GM19240 (cell line): Measurements from ENCODE around the gene BABAM1.
A peak's percentile ranks its signal among the peaks of the same experiment; 100 is the strongest.

ENCODE experiments used
- DNase-seq: peaks from one replicate; pipeline ENCODE4 v3.0.0; 2011; ENCODE audit warnings: low spot score; ENCODE audit not compliant: insufficient read length

Gene BABAM1

DNA sequence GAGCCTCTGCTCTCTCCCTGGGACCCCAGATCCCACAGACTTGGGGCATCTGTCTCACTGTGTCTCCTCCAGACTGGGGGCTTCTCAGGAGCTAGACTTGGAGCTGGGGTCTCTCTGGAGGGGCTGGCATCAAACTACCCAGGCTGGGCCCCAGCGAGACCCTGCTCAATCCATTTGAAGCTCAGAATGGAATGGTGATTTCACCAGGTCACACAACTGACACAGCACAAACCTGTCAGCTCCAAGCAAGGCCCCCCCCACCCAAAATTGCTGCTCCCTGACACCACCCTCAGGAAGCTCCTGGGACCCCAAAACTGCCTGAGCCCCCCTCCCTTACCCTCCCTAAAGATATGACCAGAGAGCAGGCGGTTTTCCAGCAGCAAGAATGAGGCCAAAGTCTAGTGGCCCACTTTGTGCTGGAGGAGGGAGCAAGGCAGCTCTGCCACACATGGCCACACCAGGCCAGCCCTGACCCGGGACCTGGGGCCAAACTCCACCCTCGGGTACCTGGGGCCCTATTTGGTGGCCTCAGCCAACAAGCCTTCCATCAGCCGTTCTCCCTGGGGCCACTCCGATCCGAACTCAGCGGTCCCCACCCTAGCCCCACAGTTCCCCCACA is 23.9 kb upstream of the BABAM1 start:
- DNase-seq = no peak

DNA sequence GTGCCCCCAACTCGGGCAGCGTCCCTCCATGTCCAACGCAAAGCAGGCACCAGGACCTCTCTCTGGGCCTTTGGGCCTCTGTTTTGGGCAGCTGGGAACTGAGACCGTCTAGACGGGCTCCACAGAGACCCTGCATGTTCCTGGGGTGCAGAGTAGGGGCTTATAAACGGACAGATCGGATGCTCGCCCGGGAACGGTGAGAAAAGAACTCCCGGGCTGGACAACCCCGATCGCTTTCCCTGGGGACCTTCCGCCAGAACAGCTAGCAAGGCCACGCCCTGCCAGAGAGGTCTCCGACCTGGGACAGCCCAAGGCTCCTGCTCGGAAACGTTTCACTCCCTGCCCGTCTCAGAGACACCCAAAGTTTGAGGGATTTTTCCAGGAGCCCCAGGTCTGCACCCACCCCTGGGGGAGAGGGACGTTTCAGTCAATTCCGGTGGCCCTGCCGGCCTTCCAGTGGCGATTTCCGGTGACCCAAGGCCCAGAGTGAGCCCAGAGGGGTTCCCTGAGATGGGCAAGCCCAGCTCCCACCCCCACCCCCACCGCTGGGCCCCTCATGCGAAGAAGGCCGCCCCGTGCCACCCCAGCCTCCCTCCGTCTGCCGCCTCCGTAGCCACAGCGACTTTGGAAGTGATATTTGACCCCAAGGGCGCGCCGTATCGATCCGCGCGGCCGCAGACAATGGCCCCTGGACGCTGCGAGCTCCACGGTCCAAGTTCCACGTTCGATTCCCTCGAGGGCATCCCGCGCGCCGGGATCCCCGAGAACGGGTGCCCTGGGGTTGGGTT is 23.2 kb upstream of the BABAM1 start:
- no peak for DNase-seq

DNA sequence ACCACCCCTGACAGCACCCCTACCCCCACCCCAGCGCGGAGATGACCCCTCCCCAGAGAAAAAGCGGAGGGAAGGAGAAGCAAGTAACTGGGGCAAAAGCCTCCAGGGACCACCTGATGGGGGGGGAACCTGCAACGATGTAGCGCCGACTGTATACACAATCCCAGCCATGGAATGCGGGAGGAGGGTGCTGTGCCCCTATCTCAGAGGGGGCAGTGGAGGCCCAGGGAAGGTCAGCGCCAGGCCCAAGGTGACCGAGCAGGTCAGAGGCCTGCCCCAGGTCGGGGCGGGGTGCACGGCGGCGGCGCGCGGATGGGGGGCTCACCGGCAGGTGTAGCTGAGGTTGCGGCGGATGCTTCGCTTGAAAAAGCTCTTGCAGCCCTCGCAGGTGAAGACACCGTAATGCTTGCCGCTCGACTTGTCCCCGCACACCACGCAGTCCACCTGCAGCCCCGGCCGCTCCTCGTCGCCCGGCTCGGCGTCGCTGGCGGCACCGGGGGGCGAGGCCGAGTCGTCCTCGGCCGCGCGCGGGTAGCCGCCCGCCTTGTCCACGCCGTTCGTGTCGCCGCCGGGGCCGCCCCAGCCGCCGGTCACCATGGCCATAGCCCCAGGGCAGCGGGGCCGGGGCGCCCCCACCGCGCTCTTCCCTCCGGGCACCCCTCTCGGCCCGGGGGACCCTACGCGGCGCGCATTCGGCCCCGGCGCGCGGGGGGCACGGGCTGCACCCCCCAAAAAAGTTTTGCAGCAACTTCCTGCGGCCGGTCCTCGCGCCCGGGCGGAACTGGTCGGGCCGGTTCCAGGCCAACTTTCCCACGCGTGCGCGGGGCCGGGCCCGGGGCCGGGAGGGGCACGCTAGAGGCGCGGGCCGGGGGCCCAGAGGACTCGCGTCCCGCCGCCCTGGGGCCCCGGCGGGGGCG is 22.4 kb upstream of the BABAM1 start:
- no peak for DNase-seq

DNA sequence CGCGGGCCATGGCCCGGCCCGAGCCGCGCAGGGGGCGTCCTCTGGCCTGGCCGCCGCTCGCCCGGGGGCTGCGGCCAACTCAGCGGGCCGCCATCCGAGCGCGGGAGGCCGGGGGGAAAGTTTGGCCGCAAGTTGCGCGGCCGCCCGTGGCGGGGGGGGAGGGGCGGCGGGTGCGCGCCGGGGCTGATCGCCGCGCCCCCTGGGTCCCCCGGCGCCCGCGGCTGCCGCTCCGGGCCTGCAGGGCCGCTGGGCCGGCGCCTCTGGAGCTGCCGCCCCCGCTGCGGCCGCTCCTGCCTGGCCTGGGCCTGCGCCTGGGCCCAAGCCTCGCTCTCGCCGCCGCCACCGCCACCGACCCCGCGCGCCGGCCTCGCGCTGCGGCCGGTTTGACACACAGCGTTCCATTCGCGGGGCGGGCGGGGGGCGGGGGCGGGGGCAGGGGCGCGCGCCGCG is 21.7 kb upstream of the BABAM1 start, which contains the start of gene NR2F6:
TSS of gene NR2F6 (minus strand) at position 385 of the 450 bp plus-strand sequence. CDS start 699 bp downstream, outside the sequence.
- DNase-seq = no peak

DNA sequence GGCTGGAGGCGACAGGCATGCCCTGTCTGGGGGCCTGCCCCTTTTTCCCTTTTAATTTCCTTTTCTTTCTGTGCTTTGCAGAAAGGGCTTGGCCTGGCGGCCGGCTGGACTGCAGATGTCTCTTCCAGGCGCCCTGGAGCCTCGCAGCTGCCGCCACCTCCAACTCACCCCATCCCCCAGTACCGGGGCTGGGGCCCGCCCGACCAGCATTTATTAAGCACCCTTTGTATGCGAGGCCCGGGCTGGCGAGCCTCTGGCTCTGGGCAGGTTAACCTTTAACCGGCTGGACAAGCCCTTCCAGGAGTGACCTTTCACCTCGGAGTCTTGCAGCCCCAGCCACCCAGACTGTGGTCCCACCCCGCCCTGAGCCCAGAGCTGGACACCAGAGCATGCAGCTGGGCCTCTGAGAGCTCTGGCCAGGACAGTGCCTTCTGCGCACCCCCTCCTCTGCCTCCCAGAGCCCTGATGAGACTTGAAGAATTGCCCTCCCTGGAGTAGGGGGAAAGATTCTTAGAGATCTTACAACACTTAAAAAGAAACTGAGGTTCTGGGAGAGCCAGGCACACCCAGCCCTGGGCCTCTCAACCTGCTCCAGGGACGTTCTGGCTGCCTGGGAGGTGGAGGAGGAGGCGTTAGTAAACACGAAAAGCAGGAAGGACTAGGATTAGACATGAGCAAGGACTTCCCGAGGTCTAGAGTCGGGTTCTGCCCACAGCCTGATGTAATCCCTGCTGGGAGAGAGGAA is 20.4 kb upstream of the BABAM1 start:
- no peak for DNase-seq

DNA sequence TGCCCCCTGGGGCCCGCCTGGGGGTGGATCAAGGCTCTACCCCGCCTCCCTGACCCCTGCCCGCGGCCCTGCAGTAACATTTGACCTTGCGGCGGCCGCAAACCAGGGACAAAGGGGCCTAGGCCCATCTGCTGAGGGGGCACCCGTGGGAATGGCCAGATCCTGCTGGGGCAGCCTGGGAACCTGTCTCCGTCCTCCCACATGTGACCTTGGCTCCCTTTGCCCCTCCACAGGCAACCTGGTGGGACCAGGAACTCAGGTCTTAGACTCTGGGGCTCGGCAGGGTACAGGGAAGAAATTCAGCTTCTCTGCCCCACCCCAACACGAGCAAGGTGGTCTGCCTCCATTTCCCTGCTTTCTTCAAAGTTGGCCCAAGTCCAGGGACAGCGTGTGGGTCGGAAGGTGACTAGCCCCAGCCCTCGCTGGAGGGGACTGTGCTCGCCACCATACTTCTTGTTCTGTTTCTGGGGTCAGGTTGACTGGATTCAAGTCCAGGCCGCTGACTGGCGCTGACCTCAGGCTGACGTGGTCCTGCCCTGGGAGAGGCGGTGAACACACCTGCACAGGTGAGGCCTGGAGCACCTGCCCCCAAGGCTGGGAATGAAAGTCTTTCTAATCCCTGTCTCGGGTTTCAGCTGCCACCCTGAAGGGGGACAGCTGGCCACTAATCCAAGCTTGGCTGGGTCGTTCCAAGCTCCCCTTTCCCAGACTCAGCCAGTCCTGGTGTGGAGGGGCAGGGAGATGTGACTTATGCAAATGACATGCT is 19.0 kb upstream of the BABAM1 start:
- DNase-seq = no peak

DNA sequence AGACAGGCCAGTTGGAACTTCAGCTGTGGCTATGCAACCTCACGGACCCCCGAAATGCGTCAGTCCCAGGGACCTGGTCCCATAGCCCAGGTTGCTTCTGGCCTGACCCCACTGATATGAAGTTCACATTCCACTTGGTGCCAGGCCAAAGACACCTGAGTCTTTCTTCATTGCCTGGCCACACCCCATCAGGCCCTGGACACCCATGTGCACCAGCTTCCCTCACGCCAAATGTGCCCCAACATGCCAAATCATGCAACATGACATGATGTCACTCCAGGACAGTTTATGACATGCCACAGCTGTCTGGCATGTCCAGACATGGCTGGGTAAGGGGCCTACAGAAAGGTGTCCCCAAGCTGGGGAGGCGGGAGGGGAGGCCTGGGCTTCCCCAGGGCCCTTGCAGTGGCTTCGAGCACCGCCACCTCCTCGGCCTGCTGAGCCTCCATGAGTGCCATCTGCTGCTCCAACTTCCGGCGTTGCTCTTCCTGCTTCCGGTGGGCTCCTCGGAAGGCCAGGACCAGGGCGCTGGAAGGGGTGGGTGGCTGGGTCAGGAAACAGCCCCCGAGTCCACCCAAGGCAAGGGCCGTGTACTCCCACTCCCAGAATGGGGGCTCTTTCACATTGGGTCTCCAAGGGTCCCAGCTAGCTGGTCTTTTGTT is 17.2 kb upstream of the BABAM1 start:
- DNase-seq = no peak

DNA sequence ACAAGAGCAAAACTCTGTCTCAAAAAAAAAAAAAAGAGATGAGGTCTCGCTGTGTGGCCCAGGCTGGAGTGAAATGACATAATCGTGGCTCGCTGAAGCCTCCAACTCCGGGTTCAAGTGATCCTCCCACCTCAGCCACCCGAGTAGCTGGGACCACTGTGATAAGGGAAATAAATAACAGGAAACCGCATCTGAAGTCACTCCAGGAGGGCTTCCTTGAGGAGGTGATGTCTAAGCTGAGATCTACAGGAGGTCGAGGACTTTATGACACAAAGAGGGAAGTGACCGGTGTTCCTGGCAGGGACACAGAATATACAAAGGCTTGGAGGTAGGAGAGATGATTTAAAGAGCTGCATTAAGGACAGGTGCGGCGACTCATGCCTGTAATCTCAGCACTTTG is 12.6 kb upstream of the BABAM1 start:
- DNase-seq = no peak

DNA sequence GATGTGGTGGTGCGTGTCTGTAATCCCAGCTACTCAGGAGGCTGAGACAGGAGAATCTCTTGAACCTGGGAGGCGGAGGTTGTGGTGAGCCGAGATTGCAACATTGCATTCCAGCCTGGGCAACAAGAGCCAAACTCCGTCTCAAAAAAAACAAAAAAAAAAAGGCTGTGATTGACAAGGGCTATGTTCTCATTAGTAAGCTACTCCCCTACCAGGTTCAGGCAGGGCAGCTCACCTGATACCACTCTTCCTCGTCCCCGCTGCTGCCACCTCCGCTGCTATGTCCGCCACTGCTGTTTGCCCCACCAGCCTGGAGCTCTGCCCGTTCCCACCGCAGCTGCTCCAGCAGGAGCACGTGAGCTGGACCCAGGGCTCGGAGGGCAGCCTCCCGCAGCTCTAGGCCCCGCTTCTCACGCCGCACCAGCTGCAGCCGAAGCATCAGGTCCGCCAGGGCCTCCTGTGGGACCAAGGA is 12.1 kb upstream of the BABAM1 start:
- no peak for DNase-seq

DNA sequence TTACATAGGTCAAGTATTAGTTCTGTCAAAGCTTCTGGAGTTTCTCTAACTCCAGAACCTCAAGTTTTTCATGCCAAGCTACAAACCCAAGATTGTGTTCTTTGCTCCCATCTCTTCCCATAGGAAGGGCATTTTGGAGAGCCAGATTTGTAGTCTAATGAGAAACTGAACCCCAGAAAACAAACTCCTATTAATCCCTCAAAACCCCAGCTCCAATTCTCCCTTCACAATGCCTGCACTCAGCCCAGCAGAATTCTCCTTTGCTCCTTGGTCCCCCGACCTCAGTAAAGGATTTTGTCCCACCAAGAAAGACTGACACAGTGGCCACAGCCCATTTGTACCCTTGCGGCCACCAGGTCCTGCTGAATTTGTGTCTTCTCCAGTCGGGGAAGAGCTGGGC is 11.1 kb upstream of the BABAM1 start:
- DNase-seq = no peak

DNA sequence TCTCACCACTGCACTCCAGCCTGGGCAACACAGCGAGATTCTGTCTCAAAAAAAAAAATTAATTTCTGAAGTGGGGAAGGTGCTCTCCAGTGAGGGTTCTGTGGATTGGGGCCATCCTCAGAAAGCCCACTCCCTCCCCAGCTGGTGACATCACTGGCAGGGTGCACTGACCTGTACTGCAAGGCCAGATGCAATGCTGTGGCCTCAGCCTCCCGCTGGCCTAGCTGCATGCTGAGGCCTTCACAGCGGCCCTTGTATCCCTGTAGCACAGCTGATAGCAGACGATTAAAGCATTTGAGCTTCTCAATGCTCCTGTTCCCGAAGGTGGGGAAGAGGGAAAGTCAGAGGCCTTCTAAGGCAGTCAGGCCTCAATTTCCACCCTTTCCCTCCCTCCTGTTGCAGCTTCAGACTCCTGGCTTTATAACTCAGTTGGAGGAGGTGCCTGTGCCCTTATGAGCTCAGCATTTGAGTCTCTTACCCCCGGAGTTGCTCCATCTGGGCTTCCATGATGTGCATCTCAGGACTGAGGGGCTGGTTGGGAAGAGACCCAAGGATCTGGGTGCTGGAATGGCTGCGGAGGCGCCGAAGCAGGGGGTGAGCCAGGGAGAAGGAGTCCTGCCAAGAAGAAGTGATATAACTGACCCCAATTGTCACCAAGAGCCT is 8.0 kb upstream of the BABAM1 start:
- no peak for DNase-seq

DNA sequence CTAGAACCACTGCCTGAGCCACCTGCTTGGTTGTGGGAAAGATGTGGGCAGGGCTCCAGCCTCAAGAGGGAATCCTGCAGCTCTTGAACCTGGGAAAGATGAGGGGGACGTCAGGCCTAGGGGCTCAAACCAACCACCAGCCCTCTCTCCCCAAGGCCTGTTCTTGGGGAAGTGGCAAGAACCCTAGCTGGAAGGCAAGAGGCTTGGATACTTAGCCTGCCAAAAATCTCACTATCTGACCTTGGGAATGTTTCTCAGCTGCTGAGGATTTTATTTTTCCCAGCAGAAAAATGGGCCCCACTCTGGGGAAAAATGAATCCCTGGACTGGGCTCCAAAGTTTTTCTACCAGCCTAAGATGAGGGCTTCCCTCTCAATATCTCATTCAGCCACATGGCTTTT is 7.3 kb upstream of the BABAM1 start:
- DNase-seq = no peak

DNA sequence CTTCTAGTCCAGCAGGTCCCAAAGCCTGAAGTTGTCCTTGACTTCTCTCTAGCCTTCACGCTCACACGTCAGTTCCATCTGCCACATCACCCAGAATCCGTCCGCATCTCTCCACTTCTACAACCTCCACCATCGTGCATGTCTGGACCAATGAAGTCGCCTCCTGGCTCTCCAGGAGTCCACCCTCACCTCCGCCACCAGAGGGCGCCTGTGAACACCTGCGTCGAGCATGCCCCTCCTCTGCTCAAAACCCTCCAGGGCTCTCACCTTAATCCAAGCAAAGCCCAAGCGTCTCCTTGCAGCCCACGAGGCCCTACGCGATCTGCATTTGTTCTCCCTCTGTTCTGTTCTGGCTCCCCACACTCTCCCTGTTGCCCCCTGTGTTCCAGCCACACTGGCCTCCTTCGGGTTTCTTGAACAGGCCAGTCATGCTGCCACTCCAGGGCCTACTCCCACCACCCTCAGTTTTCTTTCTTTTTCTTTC is 6.4 kb upstream of the BABAM1 start:
- DNase-seq = peak; percentile 97

DNA sequence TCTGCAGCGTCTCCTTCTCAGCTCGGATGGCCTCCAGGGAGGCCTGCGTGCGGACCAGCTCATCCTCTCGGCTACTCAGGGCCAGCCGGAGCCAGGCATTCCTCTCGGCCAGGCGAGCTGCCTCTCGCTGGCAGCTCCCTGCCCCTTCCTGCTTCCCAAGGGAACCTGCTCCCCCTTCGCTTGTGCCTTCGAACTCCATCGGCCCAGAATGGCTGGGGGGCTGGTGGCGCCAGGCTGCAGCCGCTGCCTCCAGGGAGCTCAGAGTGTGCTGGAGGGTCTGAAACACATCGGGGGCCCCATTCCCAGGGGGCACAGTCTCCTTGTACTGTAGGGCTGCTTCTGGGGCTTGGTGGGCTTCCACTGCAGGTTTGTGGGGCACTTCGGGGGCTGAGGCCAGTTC is 4.7 kb upstream of the BABAM1 start:
- no peak for DNase-seq

DNA sequence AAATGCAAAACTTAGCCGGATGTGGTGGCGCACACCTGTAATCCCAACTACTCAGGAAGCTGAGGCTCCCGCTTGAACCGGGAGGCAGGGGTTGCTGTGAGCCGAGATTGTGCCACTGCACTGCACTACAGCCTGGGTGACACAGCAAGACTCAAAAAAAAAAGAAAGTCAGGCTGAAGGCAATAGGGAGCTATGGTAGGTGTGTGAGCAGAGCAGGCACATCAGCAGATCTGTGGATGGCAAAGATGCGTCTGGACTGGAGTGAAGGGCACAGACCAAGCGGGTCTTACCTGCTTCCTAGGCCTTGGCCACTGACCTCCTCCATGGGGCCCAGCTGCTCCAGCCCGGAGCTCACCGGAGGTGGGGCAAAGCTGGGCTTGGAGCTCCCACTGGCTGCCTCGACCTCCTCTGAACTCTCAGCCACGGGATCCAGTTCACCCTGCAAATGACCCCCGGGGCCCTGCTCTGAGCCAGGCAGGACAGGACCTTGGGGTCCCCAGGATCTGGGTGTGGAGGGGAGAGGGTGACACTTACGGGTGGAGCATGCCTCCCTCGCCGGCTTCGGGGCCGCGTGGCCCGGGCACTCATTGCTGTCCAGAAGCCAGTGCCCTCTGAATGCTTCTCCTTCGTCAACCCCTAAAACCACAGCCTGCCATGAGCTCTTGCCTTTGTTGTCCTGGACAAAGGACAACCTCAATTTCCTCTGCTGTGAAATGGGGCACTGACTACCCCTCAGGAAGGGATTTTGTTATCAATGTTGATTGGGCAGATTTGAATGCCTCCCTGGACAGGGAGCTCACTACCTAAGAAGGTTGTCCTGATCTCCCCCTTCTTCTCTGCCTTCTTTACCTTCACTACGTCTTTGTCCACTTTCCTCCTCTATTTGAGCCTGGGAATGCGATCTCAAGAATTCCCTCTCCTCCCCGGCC is 3.3 kb upstream of the BABAM1 start:
- DNase-seq = no peak

DNA sequence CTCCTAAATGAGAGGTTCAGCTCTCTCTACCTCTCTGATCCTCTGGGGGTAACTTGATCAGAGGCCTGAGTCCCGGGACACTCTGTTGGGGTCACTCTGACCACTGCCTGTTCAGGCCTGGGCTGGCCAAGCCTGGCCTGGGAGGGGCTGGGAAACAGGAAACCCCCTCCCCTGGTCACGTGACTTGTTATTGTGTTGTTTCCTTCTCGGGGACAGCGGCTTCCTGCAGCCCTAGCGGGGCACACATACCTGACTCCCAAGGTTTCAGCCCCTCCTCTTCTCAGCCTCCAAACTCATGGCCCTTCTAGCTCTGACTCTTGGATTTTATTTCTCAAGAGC is 2.6 kb upstream of the BABAM1 start, which contains the start of gene USHBP1:
TSS of gene USHBP1 (minus strand) at position 105 of the 339 bp plus-strand sequence. CDS start 446 bp downstream, outside the sequence.
- no peak for DNase-seq

DNA sequence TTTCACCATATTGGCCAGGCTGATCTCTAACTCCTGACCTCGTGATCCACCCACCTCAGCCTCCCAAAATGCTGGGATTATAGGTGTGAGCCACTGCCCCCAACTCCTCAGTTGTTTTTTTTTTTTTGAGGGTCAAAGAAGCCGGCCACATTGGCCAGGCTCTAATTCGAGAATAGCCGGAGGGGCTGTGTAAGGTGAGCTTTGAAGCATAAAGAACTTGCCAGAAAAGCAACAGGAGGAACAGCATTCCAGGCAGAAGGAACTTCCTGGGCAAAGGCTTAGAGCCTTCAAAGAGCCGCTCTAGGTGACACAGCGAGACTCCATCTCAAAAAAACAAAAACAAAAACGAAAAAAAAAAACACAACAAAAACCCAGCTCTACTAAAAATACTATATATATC is 1.2 kb upstream of the BABAM1 start:
- no peak for DNase-seq

DNA sequence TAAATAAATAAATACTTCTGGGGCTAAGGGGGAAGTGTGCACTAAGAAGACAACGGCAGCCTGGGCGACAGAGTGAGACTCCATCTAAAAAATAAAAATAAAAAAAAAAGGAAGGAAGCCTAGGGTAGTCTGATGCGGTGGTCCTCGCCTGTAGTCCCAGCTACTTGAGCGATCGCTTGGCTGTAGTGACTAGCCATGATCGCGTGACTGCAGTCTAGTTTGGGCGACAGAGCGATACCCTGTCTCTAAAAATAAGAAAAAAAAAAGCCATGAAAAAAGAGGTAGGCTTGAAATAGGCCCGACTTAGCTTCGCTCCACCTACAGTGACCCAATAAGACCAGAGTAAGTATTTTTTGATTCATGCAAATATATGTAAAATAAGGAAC is 661 bp upstream of the BABAM1 start:
- no peak for DNase-seq
